SU-DHL-6 (cell line): ENCODE measurements around the gene CEP128.

Experiments used
- CTCF ChIP-seq: fragments of 200-600 bp; sonication (generic); IDR thresholded peaks from one replicate; pipeline ENCODE4 v1.5.1; 2017; ENCODE audit warnings: antibody characterized with exemption, mild to moderate bottlenecking, low read length, moderate library complexity; ENCODE audit not compliant: insufficient read depth, poor library complexity, severe bottlenecking
- EZH2phosphoT487 ChIP-seq: fragments of 200-600 bp; sonication (generic), shearing (Covaris generic); conservative IDR thresholded peaks from 2 replicates; pipeline ENCODE4 v1.6.1; 2018; ENCODE audit warnings: mild to moderate bottlenecking, antibody characterized with exemption, low read length, moderate library complexity, mixed read lengths

DNA sequence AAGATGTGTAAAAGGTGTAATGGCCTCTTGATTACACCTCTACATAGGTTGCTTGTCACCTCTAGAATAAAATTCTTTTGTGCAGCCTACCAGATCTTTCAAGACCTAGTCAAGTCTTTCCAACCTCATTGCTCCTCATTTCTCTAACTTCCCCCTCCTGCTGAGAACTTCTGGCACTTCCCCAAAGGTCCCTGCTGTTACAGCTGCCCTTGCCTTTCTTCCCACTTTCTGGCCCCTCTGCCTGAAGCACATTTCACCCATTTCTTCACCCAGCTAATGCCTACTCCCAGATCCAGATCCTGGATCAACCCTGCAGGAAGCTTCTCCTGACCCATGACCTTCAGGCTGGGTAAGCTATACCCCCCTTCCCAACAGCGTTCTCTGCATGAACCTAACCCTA, 15.4 kb upstream of the CEP128 start:
- TF ChIP-seq CTCF: no peak
- no peak for TF ChIP-seq EZH2phosphoT487
